ENCODE measurements around the gene ULK3. TPM values are rescaled to one million over a fixed set of nuclear protein-coding genes. Genes with fewer than 3 reads are reported as not detected.

ULK3 gene
- total and polyA plus RNA-seq, 2 donors (not counting 1 experiment from before 2014, with no cell fraction given) = 51.1 to 108 TPM

DNA sequence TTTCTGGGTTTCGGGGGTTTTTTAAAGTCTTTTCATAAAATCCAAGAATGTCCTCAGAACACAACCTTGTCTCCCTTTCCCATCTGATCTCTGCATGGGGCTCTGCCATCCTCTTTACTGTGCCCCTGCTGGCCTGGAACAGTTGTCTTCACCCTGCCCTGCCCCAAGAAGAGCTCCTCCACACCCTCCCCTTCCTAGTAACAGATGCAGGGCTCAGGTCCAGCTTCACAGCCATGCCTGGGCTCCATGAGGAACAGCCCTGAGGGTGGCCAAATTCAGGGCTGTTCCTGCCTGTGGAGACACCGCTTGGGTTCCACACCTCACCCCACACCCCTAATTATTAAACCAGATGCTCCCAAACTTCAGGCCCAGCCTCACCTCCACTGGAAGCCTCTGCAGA lies 12.9 kb upstream of the ULK3 start:
- Histone ChIP-seq H4K20me1 (ENCODE audit: control insufficient read depth, insufficient read depth, low read length, poor library complexity, severe bottlenecking) (peaks cover 87% of the 10 kb centered on the region), H3K27ac (ENCODE audit: low read length in 2 of 2) (no peak overlapping the region), H2AFZ (ENCODE audit: insufficient read depth, low read depth, low read length, poor library complexity, severe bottlenecking) (no peak overlapping the region), H3K4me1 (ENCODE audit: control insufficient read depth in 2 of 2, insufficient read depth in 2 of 2, low read length in 2 of 2) (peaks cover 34 to 46% of the 10 kb centered on the region in 2 donors), H3K79me2 (ENCODE audit: control insufficient read depth, insufficient read depth, low read length) (peaks cover 62% of the 10 kb centered on the region), H3K4me2 (replicated peaks; ENCODE audit: low read depth, low read length, poor library complexity, severe bottlenecking) (no peak overlapping the region), H3K4me3 (ENCODE audit: control extremely low read depth in 1 of 5, extremely low read depth in 1 of 5, insufficient read depth in 1 of 5, low read depth in 2 of 5, low read length in 4 of 5) (no peak overlapping the region), H3K9me3 (ENCODE audit: control extremely low read depth in 1 of 3, control insufficient read depth in 2 of 3, insufficient read depth in 1 of 3, low read length in 2 of 3) (no peaks in the 10 kb centered on the region), H3K9ac (ENCODE audit: low read length) (no peak overlapping the region), H3K36me3 (replicated peaks in 1 of 2; ENCODE audit: control extremely low read depth in 1 of 2, control insufficient read depth in 1 of 2, extremely low read depth in 1 of 2, insufficient read depth in 2 of 2, low read length in 1 of 2) (peaks cover 0 to 41% of the 10 kb centered on the region in 2 experiments), H3K27me3 (replicated peaks in 1 of 4; ENCODE audit: control extremely low read depth in 1 of 4, control insufficient read depth in 3 of 4, insufficient read depth in 4 of 4, low read length in 3 of 4) (no peaks in the 10 kb centered on the region)
- H3K27me3 Mint-ChIP-seq = no peaks in the 10 kb centered on the region
- no peak for TF ChIP-seq EZH2 (IDR thresholded peaks at IDR 0.05; ENCODE audit: borderline replicate concordance, insufficient read depth, low read depth, low read length, poor library complexity, severe bottlenecking)
- TF ChIP-seq, protein P1, sequence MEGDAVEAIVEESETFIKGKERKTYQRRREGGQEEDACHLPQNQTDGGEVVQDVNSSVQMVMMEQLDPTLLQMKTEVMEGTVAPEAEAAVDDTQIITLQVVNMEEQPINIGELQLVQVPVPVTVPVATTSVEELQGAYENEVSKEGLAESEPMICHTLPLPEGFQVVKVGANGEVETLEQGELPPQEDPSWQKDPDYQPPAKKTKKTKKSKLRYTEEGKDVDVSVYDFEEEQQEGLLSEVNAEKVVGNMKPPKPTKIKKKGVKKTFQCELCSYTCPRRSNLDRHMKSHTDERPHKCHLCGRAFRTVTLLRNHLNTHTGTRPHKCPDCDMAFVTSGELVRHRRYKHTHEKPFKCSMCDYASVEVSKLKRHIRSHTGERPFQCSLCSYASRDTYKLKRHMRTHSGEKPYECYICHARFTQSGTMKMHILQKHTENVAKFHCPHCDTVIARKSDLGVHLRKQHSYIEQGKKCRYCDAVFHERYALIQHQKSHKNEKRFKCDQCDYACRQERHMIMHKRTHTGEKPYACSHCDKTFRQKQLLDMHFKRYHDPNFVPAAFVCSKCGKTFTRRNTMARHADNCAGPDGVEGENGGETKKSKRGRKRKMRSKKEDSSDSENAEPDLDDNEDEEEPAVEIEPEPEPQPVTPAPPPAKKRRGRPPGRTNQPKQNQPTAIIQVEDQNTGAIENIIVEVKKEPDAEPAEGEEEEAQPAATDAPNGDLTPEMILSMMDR (IDR thresholded peaks at IDR 0.05) = no peak
- peaks cover 36% of the 10 kb centered on the region for H3K4me1 Mint-ChIP-seq
- ChIA-PET POLR2A (interaction anchor here (0.7 kb wide), 1 partner anchor 17 kb away, joined by 4 read pairs; the partner anchor contains the start of gene SCAMP2), CTCF (interaction anchor here (0.6 to 4.8 kb wide), 5 partner anchors 20 to 512 kb away, joined by 3 to 23 read pairs (median 4); no protein-coding TSS in a partner anchor)
- WGBS (ENCODE audit: insufficient coverage) = 100% methylated on average over 1 of the region's 2 CpGs
- no peak for DNase-seq
- intact Hi-C loops (cut with micrococcal nuclease) = no loop called here
- H3K27ac Mint-ChIP-seq = peak overlapping the region; percentile 65
- peak overlapping the region; percentile 57 for H3K4me3 Mint-ChIP-seq
- H3K9me3 Mint-ChIP-seq (ENCODE audit: insufficient read depth) = no peaks in the 10 kb centered on the region
- no peak for ATAC-seq (ENCODE audit: low read depth)

DNA sequence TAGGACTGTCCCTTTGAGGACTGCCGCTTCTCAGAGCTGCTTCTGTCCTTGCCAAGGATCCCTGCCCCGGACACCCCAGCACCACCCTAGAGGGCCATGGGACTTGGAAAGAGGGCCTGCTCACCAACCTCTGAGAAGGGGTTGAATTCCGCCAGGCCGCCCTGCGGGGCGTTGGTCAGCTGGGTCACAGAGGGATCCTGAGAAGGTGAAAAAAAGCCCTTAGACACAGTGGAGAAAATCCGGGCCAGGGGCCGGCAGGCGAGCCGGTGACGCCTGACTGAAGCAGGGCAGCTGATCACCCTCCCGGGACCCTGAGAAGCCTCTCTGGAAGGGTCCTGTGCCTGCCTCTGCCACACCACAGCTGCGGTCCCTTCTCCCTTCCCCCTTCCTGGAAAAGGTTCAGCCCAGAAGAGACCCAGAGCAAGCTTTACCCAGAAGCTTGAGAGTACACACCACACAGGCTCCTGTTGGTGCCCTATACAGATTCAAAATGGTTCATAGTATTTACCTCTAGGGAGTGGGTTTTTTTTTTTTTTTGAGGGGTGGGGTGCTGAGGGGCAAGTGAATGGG lies 11.6 kb upstream of the ULK3 start:
- H3K4me3 Mint-ChIP-seq = no peak overlapping the region
- no peaks in the 10 kb centered on the region for H3K27me3 ChIP-seq (replicated peaks in 1 of 4; ENCODE audit: control extremely low read depth in 1 of 4, control insufficient read depth in 3 of 4, insufficient read depth in 4 of 4, low read length in 3 of 4)
- H3K9ac ChIP-seq (ENCODE audit: low read length) = no peak overlapping the region
- 85% methylated on average over 10 of the region's 13 CpGs for WGBS (ENCODE audit: insufficient coverage)
- no peak for TF ChIP-seq EZH2 (IDR thresholded peaks at IDR 0.05; ENCODE audit: borderline replicate concordance, insufficient read depth, low read depth, low read length, poor library complexity, severe bottlenecking)
- TF ChIP-seq, protein P1 (IDR thresholded peaks at IDR 0.05) = no peak
- H3K4me1 ChIP-seq (ENCODE audit: control insufficient read depth in 2 of 2, insufficient read depth in 2 of 2, low read length in 2 of 2) = peaks cover 30 to 38% of the 10 kb centered on the region in 2 donors
- H3K9me3 Mint-ChIP-seq (ENCODE audit: insufficient read depth) = no peaks in the 10 kb centered on the region
- peaks cover 35% of the 10 kb centered on the region for H3K4me1 Mint-ChIP-seq
- peaks cover 73% of the 10 kb centered on the region for H4K20me1 ChIP-seq (ENCODE audit: control insufficient read depth, insufficient read depth, low read length, poor library complexity, severe bottlenecking)
- DNase-seq = no peak
- no peak overlapping the region for H3K4me3 ChIP-seq (ENCODE audit: control extremely low read depth in 1 of 5, extremely low read depth in 1 of 5, insufficient read depth in 1 of 5, low read depth in 2 of 5, low read length in 4 of 5)
- H3K36me3 ChIP-seq (replicated peaks in 1 of 2; ENCODE audit: control extremely low read depth in 1 of 2, control insufficient read depth in 1 of 2, extremely low read depth in 1 of 2, insufficient read depth in 2 of 2, low read length in 1 of 2) = peaks cover 1 to 55% of the 10 kb centered on the region in 2 experiments
- no peaks in the 10 kb centered on the region for H3K9me3 ChIP-seq (ENCODE audit: control extremely low read depth in 1 of 3, control insufficient read depth in 2 of 3, insufficient read depth in 1 of 3, low read length in 2 of 3)
- H3K27ac Mint-ChIP-seq = no peak overlapping the region
- ChIA-PET CTCF (interaction anchor here (1.7 kb wide), 1 partner anchor 11 kb away, joined by 8 read pairs; no protein-coding TSS in a partner anchor), POLR2A (no interaction called here)
- intact Hi-C loops (cut with micrococcal nuclease) = no loop called here
- H3K79me2 ChIP-seq (ENCODE audit: control insufficient read depth, insufficient read depth, low read length) = peaks cover 49% of the 10 kb centered on the region
- H3K4me2 ChIP-seq (replicated peaks; ENCODE audit: low read depth, low read length, poor library complexity, severe bottlenecking) = no peak overlapping the region
- ATAC-seq (ENCODE audit: low read depth) = no peak
- H2AFZ ChIP-seq (ENCODE audit: insufficient read depth, low read depth, low read length, poor library complexity, severe bottlenecking) = no peak overlapping the region
- H3K27me3 Mint-ChIP-seq = no peaks in the 10 kb centered on the region
- H3K27ac ChIP-seq (ENCODE audit: low read length in 2 of 2) = no peak overlapping the region
